ENCODE results near the gene ATG12. TPM values are rescaled to one million over a fixed set of nuclear protein-coding genes. Genes with fewer than 3 reads are reported as not detected.
"Not testable (repeated sequence)": the region's sequence is repeated elsewhere in the genome, so short reads cannot be mapped to it uniquely, and the experiment has no call there.

Gene ATG12
- total RNA-seq, 8 experiments from 2014 or later, result 30.8 to 64.0 (median 43.1) TPM

DNA sequence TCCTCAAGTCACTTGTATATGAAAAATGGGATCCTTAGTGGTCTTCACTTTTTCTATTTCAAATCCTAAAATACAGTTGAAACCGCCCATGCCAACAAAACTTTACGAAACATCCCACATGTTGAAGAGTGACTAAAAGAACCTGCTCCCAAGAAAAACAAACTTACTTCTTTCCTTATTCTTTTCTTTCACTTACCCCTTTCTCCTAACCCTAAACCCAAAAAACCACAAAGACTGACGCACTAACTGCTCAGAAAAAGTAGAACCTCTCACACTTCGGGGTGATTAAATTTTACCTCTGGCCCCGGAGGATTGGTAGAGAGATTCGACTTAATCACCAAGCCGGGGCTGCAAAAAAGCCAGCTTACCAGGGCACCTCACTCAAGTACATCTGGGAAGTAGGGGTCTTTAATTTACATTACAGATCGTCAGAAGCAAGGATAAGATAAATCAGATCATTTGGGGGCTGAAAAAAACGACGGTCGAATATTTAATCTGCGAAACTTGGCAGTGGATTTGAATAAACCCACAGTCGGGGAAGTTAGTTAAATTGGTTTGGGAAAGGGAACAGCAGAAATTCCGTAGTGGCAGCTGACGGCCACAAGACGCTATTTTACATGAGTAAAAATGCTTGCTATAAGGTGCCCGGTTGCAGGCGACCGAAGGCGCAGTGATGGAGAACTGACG lies 26.2 kb downstream of the ATG12 start:
- ATAC-seq (replicated peaks in 6 of 8), result no peak
- Histone ChIP-seq H3K4me3 (peak overlapping the region; percentile 66 to 74 (median 70)), H3K4me1 (replicated peaks in 1 of 2) (peaks cover 21 to 30% of the 10 kb centered on the region in 2 donors), H3K27ac (no peak overlapping the region)
- WGBS, 10 experiments, result 0 to 63% (median 14%) methylated on average over 1 to 18 of the region's 21 CpGs
- in situ Hi-C loops (cut with MboI; ENCODE audit: low pct_unique_long_range_greater_than_20kb in 2 of 9, low sequenced_read_pairs in 9 of 9, unreplicated experiment in 9 of 9), result no loop called here

DNA sequence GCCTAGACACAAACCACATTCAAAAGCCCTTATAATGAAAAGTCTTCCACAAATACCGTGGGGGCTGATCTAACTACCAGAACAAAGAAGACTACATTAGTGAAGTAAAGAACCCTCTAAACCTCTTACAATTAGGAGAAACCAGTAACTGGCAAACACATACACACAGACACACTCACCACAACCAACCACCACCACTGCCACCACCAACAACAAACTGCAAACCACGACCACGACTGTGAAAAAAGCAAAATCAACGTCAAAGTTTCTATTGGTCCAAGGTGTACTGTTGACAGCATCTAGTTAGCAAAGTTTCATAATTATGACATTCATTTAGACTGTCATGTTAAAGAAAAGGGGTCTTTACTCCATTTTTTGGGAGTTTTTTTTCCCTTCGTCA lies 27.6 kb downstream of the ATG12 start:
- in situ Hi-C loops (cut with MboI; ENCODE audit: low pct_unique_long_range_greater_than_20kb in 2 of 9, low sequenced_read_pairs in 9 of 9, unreplicated experiment in 9 of 9), result no loop called here
- no peak overlapping the region for H3K27ac ChIP-seq
- peaks cover 21 to 30% of the 10 kb centered on the region in 2 donors for H3K4me1 ChIP-seq (replicated peaks in 1 of 2)
- no peak for ATAC-seq (replicated peaks in 6 of 8)
- H3K4me3 ChIP-seq, result no peak overlapping the region
- WGBS, 10 experiments, result 50 to 100% (median 86%) methylated on average over 1 to 5 of the region's 5 CpGs

DNA sequence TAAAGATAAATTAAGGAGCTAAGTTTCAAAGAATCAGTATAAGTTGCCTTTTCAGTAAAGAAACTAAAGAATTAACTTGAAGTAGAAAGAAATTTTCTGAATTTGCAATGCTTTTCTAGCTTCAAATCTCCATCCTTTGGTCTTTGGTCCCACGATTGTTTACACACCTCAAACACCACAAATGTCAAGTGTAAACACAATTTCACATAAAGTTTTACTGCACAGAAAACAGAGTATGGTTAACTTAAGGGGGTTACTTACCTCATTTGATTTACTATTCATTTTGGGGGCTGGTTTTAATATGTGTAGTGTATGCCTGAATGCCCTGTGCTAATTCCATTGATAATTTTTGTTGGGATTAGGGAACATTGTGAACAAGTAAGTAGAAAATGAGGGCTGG lies 29.0 kb downstream of the ATG12 start:
- H3K4me1 ChIP-seq (replicated peaks in 1 of 2), result peaks cover 17 to 22% of the 10 kb centered on the region in 2 donors
- in situ Hi-C loops (cut with MboI; ENCODE audit: low pct_unique_long_range_greater_than_20kb in 2 of 9, low sequenced_read_pairs in 9 of 9, unreplicated experiment in 9 of 9), result no loop called here
- 0 to 100% (median 83%) methylated on average over 1 of the region's 1 CpG; no CpG with 5 or more reads in 1 of the 10 experiments for WGBS, 10 experiments
- H3K27ac ChIP-seq, result no peak overlapping the region
- no peak for ATAC-seq (replicated peaks in 6 of 8)
- H3K4me3 ChIP-seq, result no peak overlapping the region

DNA sequence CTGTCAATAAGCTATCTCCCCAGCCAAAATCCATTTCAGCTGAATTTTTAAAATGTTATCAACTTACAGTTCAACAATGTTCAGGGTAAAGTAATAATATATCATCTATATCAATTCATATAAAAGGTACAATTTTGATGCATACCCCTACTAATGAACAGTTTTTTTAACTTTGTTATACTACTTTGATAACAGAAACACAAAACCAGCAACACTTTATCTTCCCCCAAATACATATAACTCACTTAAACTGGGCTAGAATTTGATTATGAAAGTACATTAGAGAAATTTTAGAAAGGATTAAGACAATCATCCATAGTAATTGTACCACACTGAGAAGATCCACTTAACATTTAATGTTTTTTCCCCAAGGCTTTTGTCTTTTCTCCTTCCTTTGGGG lies 30.0 kb downstream of the ATG12 start:
- in situ Hi-C loops (cut with MboI; ENCODE audit: low pct_unique_long_range_greater_than_20kb in 2 of 9, low sequenced_read_pairs in 9 of 9, unreplicated experiment in 9 of 9), result no loop called here
- Histone ChIP-seq H3K4me3 (no peak overlapping the region), H3K27ac (no peak overlapping the region), H3K4me1 (replicated peaks in 1 of 2) (peaks cover 15 to 20% of the 10 kb centered on the region in 2 donors)
- no peak for ATAC-seq (replicated peaks in 6 of 8)

DNA sequence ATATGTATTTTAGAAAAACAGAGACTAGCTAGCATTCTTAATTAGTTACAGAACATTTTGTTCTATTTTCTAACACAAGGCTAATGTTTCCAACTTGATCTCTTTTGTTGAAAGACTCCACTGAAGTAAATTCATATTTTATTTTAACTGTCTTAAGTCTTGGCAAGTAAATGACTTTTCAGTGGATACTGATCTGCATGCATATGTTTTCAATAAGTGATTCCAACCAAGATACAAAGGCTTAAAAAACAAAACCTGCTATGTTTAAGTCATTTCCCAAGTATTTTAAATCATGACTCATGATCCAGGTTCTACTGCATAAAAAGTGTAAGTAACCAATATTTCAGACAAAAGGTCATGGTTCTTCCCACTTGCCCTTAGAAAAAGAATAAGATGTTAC lies 30.6 kb downstream of the ATG12 start:
- no peak overlapping the region for H3K4me3 ChIP-seq
- in situ Hi-C loops (cut with MboI; ENCODE audit: low pct_unique_long_range_greater_than_20kb in 2 of 9, low sequenced_read_pairs in 9 of 9, unreplicated experiment in 9 of 9), result no loop called here
- no peak overlapping the region for H3K27ac ChIP-seq
- ATAC-seq (replicated peaks in 6 of 8), result peak in 2 of 8 experiments; percentile 37 to 39
- H3K4me1 ChIP-seq (replicated peaks in 1 of 2), result peaks cover 15 to 20% of the 10 kb centered on the region in 2 donors

DNA sequence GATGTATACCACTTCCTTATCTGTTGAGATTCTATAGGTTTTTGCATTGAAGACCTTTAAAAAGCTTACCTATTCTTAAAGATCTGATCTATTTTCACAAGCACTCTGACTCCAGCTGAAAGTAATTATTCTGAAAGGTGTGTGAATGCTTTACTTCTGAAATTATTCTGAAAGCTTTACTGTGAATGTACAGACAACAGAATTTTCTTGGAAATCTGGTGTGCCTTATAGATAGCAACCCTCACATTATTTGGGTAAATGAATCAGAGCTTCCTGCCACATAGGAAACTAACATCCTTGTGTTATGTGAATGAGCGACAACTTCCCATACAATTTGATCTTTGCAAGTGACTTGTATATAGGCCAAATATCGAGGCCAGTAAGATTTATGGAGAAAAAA lies 31.4 kb downstream of the ATG12 start:
- ATAC-seq (replicated peaks in 6 of 8), result no peak
- in situ Hi-C loops (cut with MboI; ENCODE audit: low pct_unique_long_range_greater_than_20kb in 2 of 9, low sequenced_read_pairs in 9 of 9, unreplicated experiment in 9 of 9), result no loop called here

DNA sequence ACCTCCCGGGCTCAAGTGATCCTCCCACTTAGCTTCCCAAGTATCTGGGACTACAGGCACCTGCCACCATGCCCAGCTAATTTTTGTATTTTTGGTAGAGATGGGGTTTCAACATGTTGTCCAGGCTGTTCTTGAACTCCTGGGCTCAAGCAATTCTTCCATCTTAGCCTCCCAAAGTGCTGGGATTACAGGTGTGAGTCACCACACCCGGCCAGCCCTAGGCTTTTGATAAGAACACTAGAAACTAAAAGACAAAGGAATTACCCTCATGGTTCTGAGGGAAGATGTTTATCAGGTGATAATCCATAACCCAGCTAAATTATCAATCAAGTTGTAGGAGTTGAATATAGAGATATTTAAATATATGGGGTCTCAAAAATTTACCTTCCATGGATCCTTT lies 33.3 kb downstream of the ATG12 start:
- H3K4me1 ChIP-seq (replicated peaks in 1 of 2); H3K27ac ChIP-seq; in situ Hi-C loops (cut with MboI; ENCODE audit: low pct_unique_long_range_greater_than_20kb in 2 of 9, low sequenced_read_pairs in 9 of 9, unreplicated experiment in 9 of 9); ATAC-seq (replicated peaks in 6 of 8); H3K4me3 ChIP-seq: not testable (repeated sequence)
- 17 to 100% (median 92%) methylated on average over 1 to 2 of the region's 2 CpGs; no CpG with 5 or more reads in 2 of the 10 experiments for WGBS, 10 experiments

More for the DNA sequence above, 31.4 kb downstream of the ATG12 start:
- Histone ChIP-seq H3K4me1 (replicated peaks in 1 of 2) (peaks cover 13 to 18% of the 10 kb centered on the region in 2 donors), H3K27ac (no peak overlapping the region), H3K4me3 (no peak overlapping the region)
- 0 to 100% (median 80%) methylated on average over 1 to 2 of the region's 2 CpGs; no CpG with 5 or more reads in 1 of the 10 experiments for WGBS, 10 experiments

DNA sequence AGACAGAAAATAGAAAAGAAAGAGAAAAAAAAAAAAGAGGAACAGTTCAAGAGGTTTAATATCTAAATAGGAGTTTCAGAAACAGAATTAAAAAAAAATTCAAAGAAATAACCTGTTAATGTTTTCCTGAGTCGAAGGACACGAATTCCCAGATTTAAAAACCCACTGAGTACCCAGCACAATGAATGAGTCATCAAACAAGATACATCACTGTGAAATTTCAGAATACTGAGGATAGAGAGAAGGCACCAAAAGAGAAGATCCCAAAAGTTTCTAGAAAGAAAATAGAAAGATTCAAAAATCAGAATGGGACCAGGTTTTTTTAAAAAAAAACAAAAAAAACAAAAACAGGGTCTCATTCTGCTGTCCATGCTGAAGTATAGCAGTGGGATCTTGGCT lies 33.7 kb downstream of the ATG12 start:
- no peak overlapping the region for H3K4me3 ChIP-seq
- no peak overlapping the region for H3K27ac ChIP-seq
- in situ Hi-C loops (cut with MboI; ENCODE audit: low pct_unique_long_range_greater_than_20kb in 2 of 9, low sequenced_read_pairs in 9 of 9, unreplicated experiment in 9 of 9), result no loop called here
- WGBS, 10 experiments, result 4 to 95% (median 83%) methylated on average over 2 of the region's 2 CpGs
- ATAC-seq (replicated peaks in 6 of 8), result no peak
- no peaks in the 10 kb centered on the region for H3K4me1 ChIP-seq (replicated peaks in 1 of 2)

DNA sequence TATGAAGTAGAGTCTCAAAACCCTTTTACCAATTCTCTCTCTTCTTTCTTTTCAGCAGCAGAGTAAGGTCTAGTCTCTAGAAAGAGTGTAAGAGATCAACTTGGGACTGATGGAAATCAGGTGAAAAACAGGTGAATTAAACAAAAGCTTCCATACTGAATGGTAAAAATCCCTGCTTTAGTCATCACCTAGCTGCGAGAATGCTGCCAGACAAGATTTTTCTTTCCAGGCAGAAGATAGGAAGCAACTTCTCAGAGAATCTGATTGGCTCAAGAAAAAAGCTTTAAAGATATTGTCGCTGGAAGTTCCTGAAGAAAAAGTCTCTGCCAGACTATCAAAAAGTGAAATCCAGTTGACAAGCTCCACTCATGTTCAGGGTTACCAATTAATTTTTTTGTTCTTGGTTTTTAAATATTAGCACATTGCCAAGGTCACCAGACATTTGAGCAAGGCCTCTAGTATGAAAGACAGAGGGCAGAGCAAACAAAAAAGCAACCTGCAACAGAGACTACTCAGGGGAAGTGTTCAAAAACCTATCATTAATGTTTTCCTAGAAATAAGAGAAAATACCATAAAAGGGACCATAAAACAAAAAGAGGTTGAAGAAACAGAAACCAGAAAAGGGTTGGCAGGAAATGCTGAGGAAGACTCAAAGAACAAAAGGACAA lies 34.2 kb downstream of the ATG12 start:
- H3K4me3 ChIP-seq, result no peak overlapping the region
- no peaks in the 10 kb centered on the region for H3K4me1 ChIP-seq (replicated peaks in 1 of 2)
- ATAC-seq (replicated peaks in 6 of 8), result no peak
- in situ Hi-C loops (cut with MboI; ENCODE audit: low pct_unique_long_range_greater_than_20kb in 2 of 9, low sequenced_read_pairs in 9 of 9, unreplicated experiment in 9 of 9), result no loop called here
- WGBS, 10 experiments, result 57 to 100% (median 82%) methylated on average over 1 to 2 of the region's 2 CpGs; no CpG with 5 or more reads in 1 of the 10 experiments
- H3K27ac ChIP-seq, result no peak overlapping the region

DNA sequence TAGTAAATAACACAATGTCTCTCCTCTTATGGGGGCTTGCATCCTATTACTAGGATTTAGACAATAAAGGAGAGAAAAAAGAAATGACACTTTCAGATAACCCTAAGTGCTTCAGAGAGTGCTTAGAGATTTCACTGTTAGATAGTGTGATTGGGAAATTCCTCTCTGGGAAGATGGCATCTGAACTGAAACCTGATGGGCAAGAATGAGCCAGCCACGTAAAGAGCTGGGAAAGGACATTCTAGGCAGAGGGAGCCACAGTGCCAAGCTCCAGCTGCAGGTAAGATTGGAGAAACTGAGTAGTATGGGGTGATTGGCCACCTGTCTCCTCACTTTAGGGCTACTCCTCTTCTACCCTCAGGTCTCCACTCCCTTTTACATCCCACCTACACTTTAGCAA lies 39.4 kb downstream of the ATG12 start:
- no peak for ATAC-seq (replicated peaks in 6 of 8)
- WGBS, 10 experiments, result 0 to 100% methylated on average over 1 of the region's 1 CpG; no CpG with 5 or more reads in 8 of the 10 experiments
- Histone ChIP-seq H3K27ac (no peak overlapping the region), H3K4me3 (no peak overlapping the region), H3K4me1 (replicated peaks in 1 of 2) (no peaks in the 10 kb centered on the region)
- in situ Hi-C loops (cut with MboI; ENCODE audit: low pct_unique_long_range_greater_than_20kb in 2 of 9, low sequenced_read_pairs in 9 of 9, unreplicated experiment in 9 of 9), result no loop called here

DNA sequence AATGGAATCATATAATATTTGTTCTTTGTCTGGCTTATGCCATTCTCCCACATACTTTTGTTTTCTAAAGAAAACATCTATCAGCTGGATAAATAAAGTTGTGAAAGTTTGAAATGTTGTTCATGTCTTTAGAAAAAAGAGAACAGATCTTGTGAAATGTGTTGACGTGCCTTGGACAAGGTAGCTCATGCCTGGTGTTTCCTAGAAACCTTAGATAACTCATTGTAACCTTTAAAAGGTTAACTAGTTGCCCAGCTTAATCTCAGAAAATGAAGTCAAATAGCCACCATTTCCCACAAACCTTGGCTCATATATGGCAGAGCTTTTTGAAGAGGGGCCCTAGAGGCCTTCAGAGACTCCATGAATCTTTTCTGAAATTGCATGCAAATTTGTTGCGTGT lies 40.2 kb downstream of the ATG12 start:
- WGBS, 10 experiments, result 39 to 100% (median 88%) methylated on average over 1 to 2 of the region's 2 CpGs; no CpG with 5 or more reads in 2 of the 10 experiments
- Histone ChIP-seq H3K27ac (no peak overlapping the region), H3K4me3 (no peak overlapping the region), H3K4me1 (replicated peaks in 1 of 2) (no peaks in the 10 kb centered on the region)
- in situ Hi-C loops (cut with MboI; ENCODE audit: low pct_unique_long_range_greater_than_20kb in 2 of 9, low sequenced_read_pairs in 9 of 9, unreplicated experiment in 9 of 9), result no loop called here
- ATAC-seq (replicated peaks in 6 of 8), result no peak

DNA sequence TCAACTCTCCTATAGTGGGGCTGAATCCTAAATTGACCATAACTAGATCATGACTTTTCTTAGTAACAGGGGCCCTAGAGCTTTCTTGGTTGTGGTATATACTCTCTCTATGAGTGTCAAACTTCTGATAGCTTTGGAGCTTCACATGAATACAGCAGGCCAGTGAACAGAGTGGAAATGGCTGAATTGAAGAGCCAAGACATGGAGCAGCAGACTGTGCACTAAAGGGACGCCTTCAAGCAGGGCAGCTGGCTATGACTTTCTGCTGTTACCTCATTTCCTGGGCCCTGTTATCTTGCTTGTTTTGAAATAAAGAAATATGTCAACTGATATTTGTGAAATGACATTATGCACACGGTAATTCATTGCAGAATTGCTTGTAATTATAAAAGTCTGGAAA lies 41.3 kb downstream of the ATG12 start:
- no peak for ATAC-seq (replicated peaks in 6 of 8)
- no peak overlapping the region for H3K4me3 ChIP-seq
- WGBS, 10 experiments, result 0 to 100% (median 36%) methylated on average over 1 to 2 of the region's 2 CpGs; no CpG with 5 or more reads in 3 of the 10 experiments
- no peaks in the 10 kb centered on the region for H3K4me1 ChIP-seq (replicated peaks in 1 of 2)
- no peak overlapping the region for H3K27ac ChIP-seq
- in situ Hi-C loops (cut with MboI; ENCODE audit: low pct_unique_long_range_greater_than_20kb in 2 of 9, low sequenced_read_pairs in 9 of 9, unreplicated experiment in 9 of 9), result no loop called here

DNA sequence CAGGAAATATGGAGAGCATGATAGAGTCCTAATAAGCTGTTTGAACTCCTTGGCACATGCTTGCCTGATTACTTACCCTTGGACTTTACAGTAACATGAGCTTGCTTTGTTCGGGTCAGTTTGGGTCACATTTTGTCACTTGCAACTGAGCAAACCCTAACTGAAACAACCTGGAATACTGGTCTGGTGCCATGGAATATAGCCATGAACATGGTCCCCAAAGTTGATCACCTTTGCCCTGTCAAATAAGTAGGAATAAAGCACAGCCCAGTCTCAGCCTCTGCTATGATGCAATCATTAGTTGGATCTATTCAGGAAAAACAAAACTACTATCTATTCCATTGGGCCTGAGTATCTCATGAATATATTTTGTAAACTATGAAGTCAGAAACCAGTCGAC lies 43.1 kb downstream of the ATG12 start:
- Histone ChIP-seq H3K4me3 (no peak overlapping the region), H3K27ac (no peak overlapping the region), H3K4me1 (replicated peaks in 1 of 2) (no peaks in the 10 kb centered on the region)
- ATAC-seq (replicated peaks in 6 of 8), result no peak
- in situ Hi-C loops (cut with MboI; ENCODE audit: low pct_unique_long_range_greater_than_20kb in 2 of 9, low sequenced_read_pairs in 9 of 9, unreplicated experiment in 9 of 9), result no loop called here
- 0 to 100% (median 67%) methylated on average over 1 to 2 of the region's 2 CpGs; no CpG with 5 or more reads in 1 of the 10 experiments for WGBS, 10 experiments

DNA sequence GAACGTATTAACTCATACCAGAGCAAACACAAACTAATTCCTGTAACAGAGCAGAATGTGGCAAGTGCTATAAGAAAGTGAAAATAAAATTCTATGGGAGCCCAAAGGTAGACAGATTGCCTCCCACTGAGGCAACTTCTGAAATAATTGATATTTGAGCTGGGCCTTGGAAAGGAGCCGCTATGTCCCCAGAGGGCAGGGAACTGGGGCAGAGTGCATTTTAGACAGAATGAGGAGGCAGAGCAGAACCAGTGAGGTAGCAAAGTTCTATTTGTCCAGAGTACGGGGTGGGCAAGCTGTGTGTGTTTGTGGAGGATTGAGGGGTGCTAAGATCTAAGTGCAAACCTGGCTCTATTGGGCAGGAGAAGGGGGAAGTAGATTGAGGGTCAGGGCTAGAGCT lies 44.7 kb downstream of the ATG12 start:
- no peak overlapping the region for H3K27ac ChIP-seq
- no peak overlapping the region for H3K4me3 ChIP-seq
- 14 to 100% (median 85%) methylated on average over 1 to 3 of the region's 3 CpGs; no CpG with 5 or more reads in 1 of the 10 experiments for WGBS, 10 experiments
- in situ Hi-C loops (cut with MboI; ENCODE audit: low pct_unique_long_range_greater_than_20kb in 2 of 9, low sequenced_read_pairs in 9 of 9, unreplicated experiment in 9 of 9), result no loop called here
- no peak for ATAC-seq (replicated peaks in 6 of 8)
- H3K4me1 ChIP-seq (replicated peaks in 1 of 2), result no peaks in the 10 kb centered on the region

Measured in motor neuron (in vitro differentiated cells).